Cardiac muscle cell (in vitro differentiated cells and primary cell): ENCODE data around the gene SPATA17. TPM values are rescaled to one million over a fixed set of nuclear protein-coding genes. Genes with fewer than 3 reads are reported as not detected.

ENCODE experiments used
- DNase-seq, 2 donors: peaks; one replicate each; pipeline versions ENCODE4 v3.0.0 to v3.0.0-alpha.2; 2010 to 2017; ENCODE audit warnings: low read depth in 1 of 2, low spot score in 1 of 2
- H3K27ac ChIP-seq: fragments of 200-600 bp; sonication (generic); 2 replicates; pipeline ENCODE4 v1.5.1; 2016
- H3K27me3 ChIP-seq: fragments of 200-600 bp; sonication (generic); 2 replicates; pipeline ENCODE4 v1.6.0; 2016; ENCODE audit warnings: control low read depth
- H3K36me3 ChIP-seq: fragments of 200-600 bp; sonication (generic); 2 replicates; pipeline ENCODE4 v1.5.1; 2016; ENCODE audit warnings: control low read depth
- H3K4me1 ChIP-seq: fragments of 200-600 bp; sonication (generic); 2 replicates; pipeline ENCODE4 v1.8.1; 2017; ENCODE audit warnings: low read depth, mild to moderate bottlenecking, mixed run types
- H3K4me3 ChIP-seq: fragments of 200-600 bp; sonication (generic); 2 replicates; pipeline ENCODE4 v1.5.1; 2016; ENCODE audit warnings: mild to moderate bottlenecking
- H3K9me3 ChIP-seq: fragments of 200-600 bp; sonication (generic); 2 replicates; pipeline ENCODE4 v1.5.1; 2017; ENCODE audit warnings: low read depth, mild to moderate bottlenecking, control low read depth
- polyA plus RNA-seq: library from polyadenylated mRNA; unstranded; fragments of >200 nt; fragmentation: Nextera tagmentation; extraction: Ambion mirVana; gene quantifications from 2 replicates; pipeline ENCODE4 v1.2.1, GENCODE V29; 2016
- total RNA-seq: library from RNA; depleted of rRNA; stranded (reverse); fragments of >200 nt; gene quantifications from 2 replicates; pipeline ENCODE4 v1.2.3, GENCODE V29; 2016
- TF ChIP-seq, protein P1 (sequence below): IDR thresholded peaks from 2 replicates; pipeline ENCODE4 v1.5.1; 2012; ENCODE audit warnings: low read depth, mild to moderate bottlenecking, low read length

Gene SPATA17
- total and polyA plus RNA-seq, 2 experiments from 2014 or later = 1.2 to 2.6 TPM

DNA sequence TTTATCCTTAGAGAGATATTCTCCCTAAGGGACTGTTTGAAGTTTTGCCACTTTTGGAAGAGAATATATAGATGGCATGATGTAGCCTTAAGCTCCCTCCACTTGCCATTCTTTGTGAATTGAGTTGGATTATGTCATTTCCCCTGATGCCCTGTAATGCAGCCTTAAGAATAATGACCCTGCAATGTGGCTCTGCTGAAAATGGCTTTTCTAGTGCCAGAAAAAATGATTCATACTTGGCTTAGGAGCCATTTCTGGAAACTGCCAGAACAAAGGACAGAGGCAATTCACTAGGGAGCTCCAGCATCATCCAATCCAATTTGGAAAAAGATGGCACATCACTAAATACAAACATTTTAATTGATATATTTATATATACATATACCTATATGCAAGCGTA lies 265.3 kb downstream of the SPATA17 start:
- H3K4me3 ChIP-seq = no peak overlapping the region
- no peaks in the 10 kb centered on the region for H3K36me3 ChIP-seq
- H3K27me3 ChIP-seq = no peaks in the 10 kb centered on the region
- no peaks in the 10 kb centered on the region for H3K9me3 ChIP-seq
- DNase-seq = no peak
- TF ChIP-seq, protein P1, sequence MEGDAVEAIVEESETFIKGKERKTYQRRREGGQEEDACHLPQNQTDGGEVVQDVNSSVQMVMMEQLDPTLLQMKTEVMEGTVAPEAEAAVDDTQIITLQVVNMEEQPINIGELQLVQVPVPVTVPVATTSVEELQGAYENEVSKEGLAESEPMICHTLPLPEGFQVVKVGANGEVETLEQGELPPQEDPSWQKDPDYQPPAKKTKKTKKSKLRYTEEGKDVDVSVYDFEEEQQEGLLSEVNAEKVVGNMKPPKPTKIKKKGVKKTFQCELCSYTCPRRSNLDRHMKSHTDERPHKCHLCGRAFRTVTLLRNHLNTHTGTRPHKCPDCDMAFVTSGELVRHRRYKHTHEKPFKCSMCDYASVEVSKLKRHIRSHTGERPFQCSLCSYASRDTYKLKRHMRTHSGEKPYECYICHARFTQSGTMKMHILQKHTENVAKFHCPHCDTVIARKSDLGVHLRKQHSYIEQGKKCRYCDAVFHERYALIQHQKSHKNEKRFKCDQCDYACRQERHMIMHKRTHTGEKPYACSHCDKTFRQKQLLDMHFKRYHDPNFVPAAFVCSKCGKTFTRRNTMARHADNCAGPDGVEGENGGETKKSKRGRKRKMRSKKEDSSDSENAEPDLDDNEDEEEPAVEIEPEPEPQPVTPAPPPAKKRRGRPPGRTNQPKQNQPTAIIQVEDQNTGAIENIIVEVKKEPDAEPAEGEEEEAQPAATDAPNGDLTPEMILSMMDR = no peak
- peaks cover 12% of the 10 kb centered on the region for H3K4me1 ChIP-seq
- H3K27ac ChIP-seq = no peak overlapping the region

DNA sequence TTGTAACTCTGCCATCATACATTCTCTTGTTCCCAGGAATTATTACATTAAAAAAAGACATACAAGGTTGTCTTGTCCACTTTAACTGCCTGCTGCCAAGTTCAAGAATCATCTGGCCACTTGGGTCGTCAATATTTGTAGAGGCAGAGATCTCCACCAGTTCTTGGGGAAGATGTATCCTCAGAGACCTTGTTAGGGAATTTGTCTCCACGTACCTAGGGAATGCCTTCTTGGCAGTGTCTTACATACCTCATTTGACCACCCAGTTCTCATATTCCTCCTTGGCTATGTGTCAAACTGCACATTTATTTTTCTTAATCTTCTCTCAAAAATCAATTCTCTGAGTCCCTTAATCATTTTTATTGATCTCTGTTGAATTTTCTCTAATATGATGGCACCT lies 266.0 kb downstream of the SPATA17 start:
- no peak for DNase-seq
- no peaks in the 10 kb centered on the region for H3K27me3 ChIP-seq
- TF ChIP-seq, protein P1 = no peak
- H3K27ac ChIP-seq = no peak overlapping the region
- peaks cover 12% of the 10 kb centered on the region for H3K4me1 ChIP-seq
- H3K9me3 ChIP-seq = no peaks in the 10 kb centered on the region
- no peak overlapping the region for H3K4me3 ChIP-seq
- no peaks in the 10 kb centered on the region for H3K36me3 ChIP-seq

DNA sequence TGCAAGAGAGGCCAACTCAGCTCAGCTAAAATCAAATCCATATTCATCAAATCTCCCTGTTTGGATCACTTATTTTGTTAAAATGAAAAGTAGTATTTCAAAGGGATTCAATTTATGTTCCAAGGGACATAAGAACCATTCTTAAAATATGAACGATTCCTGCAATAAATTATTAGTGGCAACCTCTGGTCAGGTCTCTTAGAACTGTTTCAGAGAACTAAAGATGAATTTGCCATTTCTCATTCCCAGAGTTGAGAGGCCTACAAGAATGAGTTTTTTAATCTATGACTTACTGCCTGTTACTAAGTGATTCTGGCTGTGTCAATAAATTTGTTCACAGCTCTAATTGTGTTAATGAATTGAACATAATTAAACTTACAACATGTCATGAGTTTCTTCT lies 268.5 kb downstream of the SPATA17 start:
- H3K4me3 ChIP-seq = no peak overlapping the region
- TF ChIP-seq, protein P1 = no peak
- H3K36me3 ChIP-seq = no peaks in the 10 kb centered on the region
- H3K27me3 ChIP-seq = no peaks in the 10 kb centered on the region
- peaks cover 12% of the 10 kb centered on the region for H3K4me1 ChIP-seq
- H3K27ac ChIP-seq = no peak overlapping the region
- DNase-seq = no peak
- no peaks in the 10 kb centered on the region for H3K9me3 ChIP-seq

DNA sequence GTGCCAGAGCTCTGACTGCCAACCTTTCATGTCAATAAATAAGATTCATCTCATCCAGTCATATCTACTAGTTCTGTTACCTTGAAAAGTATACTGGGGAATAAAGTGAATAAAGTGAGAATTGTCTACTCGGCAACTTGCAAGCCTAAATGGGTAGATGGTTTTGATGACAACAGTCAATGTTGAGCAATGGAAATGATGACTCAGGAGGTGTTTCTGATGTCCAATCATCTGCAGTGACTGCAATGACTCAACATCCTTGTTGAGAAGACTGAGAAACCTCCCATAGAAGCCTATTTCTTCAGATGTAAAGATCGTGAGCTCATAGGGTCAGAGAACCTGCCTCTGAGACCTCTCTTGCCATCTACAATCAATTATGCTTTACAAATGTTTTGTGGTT lies 276.4 kb downstream of the SPATA17 start:
- no peaks in the 10 kb centered on the region for H3K36me3 ChIP-seq

DNA sequence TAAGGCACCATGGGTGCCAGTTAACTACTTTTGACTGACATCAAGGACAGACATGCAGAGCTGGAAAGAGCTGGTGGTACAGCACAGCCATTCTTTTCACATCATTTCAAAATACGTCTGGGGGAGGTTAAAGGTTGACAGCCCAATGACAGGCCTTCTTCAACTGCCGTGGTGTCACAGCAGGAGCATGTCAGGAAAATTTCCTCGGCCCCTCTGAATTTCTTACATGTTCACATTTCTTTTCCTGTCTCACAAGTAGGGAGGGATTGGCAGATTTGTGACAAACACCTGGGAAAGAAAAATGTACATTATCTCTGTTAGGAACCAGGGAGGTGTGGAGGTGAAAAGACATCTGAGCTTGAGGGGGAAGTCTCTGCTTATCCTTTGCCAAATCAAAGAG lies 279.1 kb downstream of the SPATA17 start:
- TF ChIP-seq, protein P1 = no peak
- H3K27ac ChIP-seq = no peak overlapping the region

More for the DNA sequence above, 276.4 kb downstream of the SPATA17 start:
- no peak for DNase-seq
- Histone ChIP-seq H3K9me3 (no peaks in the 10 kb centered on the region), H3K4me1 (no peaks in the 10 kb centered on the region), H3K4me3 (no peak overlapping the region), H3K27ac (no peak overlapping the region), H3K27me3 (no peaks in the 10 kb centered on the region)
- TF ChIP-seq, protein P1 = no peak

DNA sequence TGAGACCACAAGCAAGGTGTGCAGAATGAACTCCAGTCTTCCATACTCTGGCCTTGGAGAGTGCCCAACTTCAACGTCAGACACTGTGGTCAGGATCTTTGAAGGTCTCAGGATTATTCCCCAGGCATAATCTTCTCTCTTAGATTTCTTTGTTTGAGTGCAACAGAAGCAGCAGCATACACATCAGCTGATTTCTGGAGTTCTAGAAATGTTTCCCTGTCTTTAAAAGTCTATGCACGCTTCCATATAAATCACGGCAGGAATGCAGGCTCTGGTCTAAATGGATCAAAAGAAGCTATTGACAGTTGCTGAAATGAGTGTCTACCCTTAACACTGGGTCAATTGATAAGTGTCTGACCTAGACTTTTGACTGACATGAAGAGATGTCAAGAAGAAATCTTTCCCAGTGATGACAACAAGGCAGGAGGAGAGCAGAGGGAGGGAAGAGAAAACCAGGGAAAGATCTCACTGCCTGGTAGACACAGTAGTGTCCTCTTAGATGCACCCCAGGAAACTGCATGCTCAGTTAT lies 279.7 kb downstream of the SPATA17 start:
- TF ChIP-seq, protein P1 = no peak
- no peaks in the 10 kb centered on the region for H3K36me3 ChIP-seq
- no peak overlapping the region for H3K4me3 ChIP-seq
- H3K9me3 ChIP-seq = no peaks in the 10 kb centered on the region
- H3K27me3 ChIP-seq = no peaks in the 10 kb centered on the region
- no peaks in the 10 kb centered on the region for H3K4me1 ChIP-seq
- H3K27ac ChIP-seq = no peak overlapping the region
- DNase-seq = no peak

More for the DNA sequence above, 279.1 kb downstream of the SPATA17 start:
- Histone ChIP-seq H3K27me3 (no peaks in the 10 kb centered on the region), H3K4me1 (no peaks in the 10 kb centered on the region), H3K36me3 (no peaks in the 10 kb centered on the region), H3K9me3 (no peaks in the 10 kb centered on the region), H3K4me3 (no peak overlapping the region)
- DNase-seq = no peak
